ENCODE data around the gene GSTM2.

The GSTM2 gene

DNA sequence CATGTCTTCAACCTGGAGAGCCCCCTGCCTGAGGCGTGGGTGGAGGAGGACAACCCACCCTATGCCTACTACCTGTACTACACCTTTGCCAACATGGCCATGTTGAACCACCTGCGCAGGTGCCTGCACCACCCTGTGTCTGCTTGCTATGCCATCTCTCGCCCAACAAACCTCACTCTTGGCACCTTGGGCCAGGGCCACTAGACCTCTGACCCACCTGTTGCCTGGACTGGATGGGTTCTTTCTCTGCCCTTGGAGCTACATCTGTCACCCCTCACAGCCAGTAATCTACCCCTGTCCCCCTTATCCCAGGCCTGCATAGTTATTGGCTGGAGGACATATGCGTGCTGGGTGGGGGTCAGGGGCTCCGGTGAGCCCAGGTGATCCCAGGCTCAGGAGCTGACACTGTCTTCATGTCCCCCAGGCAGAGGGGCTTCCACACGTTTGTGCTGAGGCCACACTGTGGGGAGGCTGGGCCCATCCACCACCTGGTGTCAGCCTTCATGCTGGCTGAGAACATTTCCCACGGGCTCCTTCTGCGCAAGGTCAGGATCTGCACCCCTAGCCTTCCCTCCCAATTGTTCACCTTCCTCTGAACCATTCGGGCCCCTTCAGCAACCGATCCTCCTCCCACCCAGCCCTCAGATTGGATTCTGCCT, 38.4 kb upstream of the GSTM2 start:
- ChIA-PET CTCF (interaction anchor here (0.6 to 11.9 kb wide), 17 partner anchors 9 to 355 kb away, joined by 3 to 135 read pairs (median 4); partner anchors contain the start of genes AHCYL1, AMPD2, GNAI3 and GNAT2), POLR2A (no interaction called here)
- TF ChIP-seq, protein P1, sequence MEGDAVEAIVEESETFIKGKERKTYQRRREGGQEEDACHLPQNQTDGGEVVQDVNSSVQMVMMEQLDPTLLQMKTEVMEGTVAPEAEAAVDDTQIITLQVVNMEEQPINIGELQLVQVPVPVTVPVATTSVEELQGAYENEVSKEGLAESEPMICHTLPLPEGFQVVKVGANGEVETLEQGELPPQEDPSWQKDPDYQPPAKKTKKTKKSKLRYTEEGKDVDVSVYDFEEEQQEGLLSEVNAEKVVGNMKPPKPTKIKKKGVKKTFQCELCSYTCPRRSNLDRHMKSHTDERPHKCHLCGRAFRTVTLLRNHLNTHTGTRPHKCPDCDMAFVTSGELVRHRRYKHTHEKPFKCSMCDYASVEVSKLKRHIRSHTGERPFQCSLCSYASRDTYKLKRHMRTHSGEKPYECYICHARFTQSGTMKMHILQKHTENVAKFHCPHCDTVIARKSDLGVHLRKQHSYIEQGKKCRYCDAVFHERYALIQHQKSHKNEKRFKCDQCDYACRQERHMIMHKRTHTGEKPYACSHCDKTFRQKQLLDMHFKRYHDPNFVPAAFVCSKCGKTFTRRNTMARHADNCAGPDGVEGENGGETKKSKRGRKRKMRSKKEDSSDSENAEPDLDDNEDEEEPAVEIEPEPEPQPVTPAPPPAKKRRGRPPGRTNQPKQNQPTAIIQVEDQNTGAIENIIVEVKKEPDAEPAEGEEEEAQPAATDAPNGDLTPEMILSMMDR (IDR thresholded peaks at IDR 0.05; ENCODE audit: control extremely low read depth, extremely low read depth, low read depth, missing control alignments): no peak
- DNase-seq (ENCODE audit: extremely low spot score): peak; percentile 24

DNA sequence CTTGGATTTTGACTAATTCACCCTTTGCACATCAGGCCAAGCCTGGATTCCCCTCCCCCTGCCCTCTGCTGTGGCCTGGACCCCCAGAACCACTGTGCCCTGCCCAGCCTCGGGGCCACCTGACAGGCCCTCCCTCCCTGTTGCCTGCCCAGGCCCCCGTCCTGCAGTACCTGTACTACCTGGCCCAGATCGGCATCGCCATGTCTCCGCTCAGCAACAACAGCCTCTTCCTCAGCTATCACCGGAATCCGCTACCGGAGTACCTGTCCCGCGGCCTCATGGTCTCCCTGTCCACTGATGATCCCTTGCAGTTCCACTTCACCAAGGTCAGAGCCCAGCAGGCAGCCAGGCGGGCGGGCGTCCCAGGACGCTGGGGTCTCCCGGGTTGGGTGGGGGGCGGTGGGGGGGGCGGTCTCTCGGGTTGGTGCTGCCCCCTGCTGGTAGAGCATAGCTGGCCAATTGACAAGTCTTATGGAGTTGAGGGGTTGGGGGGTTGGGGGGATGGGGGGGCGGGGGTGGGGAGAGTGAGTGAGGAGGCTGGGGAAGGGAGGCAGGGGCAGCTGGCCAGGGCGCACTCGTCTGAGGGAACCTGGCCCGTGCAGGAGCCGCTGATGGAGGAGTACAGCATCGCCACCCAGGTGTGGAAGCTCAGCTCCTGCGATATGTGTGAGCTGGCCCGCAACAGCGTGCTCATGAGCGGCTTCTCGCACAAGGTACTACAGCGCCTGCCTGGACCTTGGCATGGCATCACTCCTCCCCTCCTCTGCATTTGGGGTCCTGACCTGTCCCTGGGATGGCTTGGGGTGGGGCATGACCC, 37.6 kb upstream of the GSTM2 start:
- ChIA-PET POLR2A (interaction anchor here (0.8 to 1.4 kb wide), 2 partner anchors 82 to 84 kb away, joined by 5 read pairs; partner anchors contain the start of gene GNAI3), CTCF (interaction anchor here (0.8 to 11.9 kb wide), 22 partner anchors 10 to 354 kb away, joined by 3 to 135 read pairs (median 4); partner anchors contain the start of genes AHCYL1, AMPD2, GNAI3 and GNAT2)
- DNase-seq (ENCODE audit: extremely low spot score): peak; percentile 59
- TF ChIP-seq, protein P1 (IDR thresholded peaks at IDR 0.05; ENCODE audit: control extremely low read depth, extremely low read depth, low read depth, missing control alignments): peak; percentile 29

DNA sequence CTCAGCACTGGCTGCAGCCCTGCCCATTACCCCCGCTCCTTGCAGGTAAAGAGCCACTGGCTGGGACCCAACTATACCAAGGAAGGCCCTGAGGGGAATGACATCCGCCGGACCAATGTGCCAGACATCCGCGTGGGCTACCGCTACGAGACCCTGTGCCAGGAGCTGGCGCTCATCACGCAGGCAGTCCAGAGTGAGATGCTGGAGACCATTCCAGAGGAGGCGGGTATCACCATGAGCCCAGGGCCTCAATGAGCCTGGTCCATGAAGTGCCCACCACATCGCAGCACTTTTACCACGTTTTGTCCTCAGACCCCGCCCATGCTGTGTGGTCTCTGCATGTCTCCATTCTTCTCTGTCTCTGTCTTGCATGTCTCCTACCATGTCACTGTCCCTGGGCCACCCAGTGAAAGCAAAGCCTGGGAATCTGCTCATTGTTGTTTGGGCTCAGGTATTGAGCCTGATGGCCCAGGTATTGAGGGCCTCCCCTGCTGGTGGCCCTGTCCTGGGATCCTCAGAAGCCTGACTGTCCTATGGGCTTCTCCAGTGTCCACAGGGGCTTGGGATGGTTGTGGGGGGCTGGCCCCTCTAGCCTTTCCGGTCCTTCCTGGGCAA, 36.9 kb upstream of the GSTM2 start:
- DNase-seq (ENCODE audit: extremely low spot score): peak; percentile 11
- ChIA-PET POLR2A (interaction anchor here (0.8 to 1.4 kb wide), 2 partner anchors 83 to 85 kb away, joined by 5 read pairs; partner anchors contain the start of gene GNAI3), CTCF (interaction anchor here (0.8 to 11.9 kb wide), 19 partner anchors 9 to 354 kb away, joined by 3 to 135 read pairs (median 4); partner anchors contain the start of genes AHCYL1, AMPD2, GNAI3 and GNAT2)
- TF ChIP-seq, protein P1 (IDR thresholded peaks at IDR 0.05; ENCODE audit: control extremely low read depth, extremely low read depth, low read depth, missing control alignments): no peak

DNA sequence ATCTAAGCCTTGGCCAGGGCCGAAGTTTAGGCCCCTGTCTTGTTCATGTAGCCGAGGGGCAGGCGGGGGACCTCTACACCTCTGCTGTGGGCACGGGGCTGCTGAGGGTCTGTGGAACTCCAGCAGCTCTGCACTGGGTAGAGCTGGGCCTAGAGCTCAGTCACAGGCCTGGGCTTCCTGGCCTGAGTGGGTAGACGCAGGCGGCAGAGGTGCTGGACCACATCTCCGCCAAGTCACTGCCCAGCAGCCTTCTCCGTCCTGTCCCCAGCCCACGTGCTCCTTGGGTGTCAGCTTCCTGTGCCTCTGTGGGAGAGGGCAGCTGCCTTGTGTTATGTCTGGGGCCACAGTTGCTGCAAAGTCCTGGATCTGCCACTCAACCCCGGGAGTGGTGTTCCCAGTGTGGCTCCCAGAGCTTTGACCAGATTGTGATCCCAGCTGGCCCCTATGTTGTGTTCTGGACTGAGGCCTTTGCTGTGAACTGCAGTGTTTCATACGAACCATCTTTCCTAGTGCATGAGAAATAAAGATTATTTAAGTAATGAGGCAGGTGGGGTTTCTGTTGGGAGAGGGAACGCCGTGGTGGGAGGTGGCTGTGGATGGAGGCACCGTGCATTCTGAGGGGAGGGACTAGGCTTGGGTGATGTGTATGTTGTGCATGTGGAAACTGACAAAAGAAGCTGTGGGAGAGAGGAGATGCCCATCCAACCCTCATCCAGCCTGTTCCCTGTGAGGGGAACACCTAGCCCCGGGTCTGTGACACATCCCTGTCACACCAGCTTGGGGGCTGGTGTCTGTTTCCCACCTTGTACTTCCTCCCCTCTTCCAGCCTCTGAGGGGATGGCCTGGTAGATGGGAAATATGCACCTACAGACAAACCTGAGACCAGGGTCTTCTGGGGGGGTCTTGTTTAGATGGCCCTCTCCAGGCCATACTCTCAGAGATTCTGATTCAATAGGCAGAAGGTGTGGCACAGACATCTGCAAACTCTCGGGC, 36.0 kb upstream of the GSTM2 start:
- CTCF ChIA-PET: interaction anchor here (0.9 to 16.8 kb wide), 17 partner anchors 8 to 353 kb away, joined by 3 to 370 read pairs (median 5); partner anchors contain the start of genes AHCYL1, AMPD2, GNAI3 and GNAT2

DNA sequence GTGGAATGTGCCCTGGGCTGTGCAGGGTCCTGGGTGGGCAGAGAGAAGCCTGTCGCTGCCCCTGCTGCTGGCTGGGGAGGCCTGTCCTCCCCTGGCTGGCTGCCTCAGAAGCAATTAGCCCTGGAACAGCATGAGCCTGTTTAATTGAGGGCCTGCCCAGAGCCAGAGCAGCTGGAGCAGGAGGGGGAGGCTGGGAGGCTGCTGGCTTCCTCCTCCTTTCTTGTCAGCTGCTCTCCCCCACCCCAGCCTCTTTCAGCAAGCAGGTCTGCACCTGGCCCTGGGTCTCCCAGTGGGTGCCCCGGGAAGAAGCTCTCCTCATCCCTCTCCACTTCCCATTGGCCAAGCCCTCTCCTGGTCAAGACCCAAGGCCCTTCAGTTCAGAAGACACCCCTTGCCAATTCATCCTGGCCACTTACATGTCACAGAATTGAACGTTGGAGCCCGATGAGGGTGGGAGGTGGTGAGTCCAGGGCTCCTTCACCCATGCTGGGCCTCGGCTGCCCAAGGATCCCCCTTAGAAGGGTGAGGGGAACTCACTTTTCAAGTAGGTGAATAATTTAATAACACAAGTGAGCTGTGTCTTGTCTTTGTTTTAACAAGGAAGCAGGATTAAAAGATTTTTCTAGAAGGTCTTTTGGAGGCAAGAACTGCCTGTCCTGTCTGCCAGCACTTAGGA, 35.0 kb upstream of the GSTM2 start:
- DNase-seq (ENCODE audit: extremely low spot score): peak; percentile 13
- POLR2A ChIA-PET: no interaction called here
- TF ChIP-seq, protein P1 (IDR thresholded peaks at IDR 0.05; ENCODE audit: control extremely low read depth, extremely low read depth, low read depth, missing control alignments): no peak
- CTCF ChIA-PET: interaction anchor here (0.8 to 16.8 kb wide), 10 partner anchors 7 to 142 kb away, joined by 3 to 370 read pairs (median 4); partner anchors contain the start of gene GNAI3

More for the DNA sequence above, 36.0 kb upstream of the GSTM2 start:
- TF ChIP-seq, protein P1 (IDR thresholded peaks at IDR 0.05; ENCODE audit: control extremely low read depth, extremely low read depth, low read depth, missing control alignments): no peak
- DNase-seq (ENCODE audit: extremely low spot score): no peak
- POLR2A ChIA-PET: interaction anchor here (1.4 kb wide), 1 partner anchor 83 kb away, joined by 5 read pairs; the partner anchor contains the start of gene GNAI3

Data from GM10248 (cell line).